ENCODE data around the gene SELENOM.

Gene SELENOM

GRCh38 chr22:31102441-31103081, 4.8 kb downstream of the SELENOM start:
- no peak overlapping the region for H3K56ac ChIP-seq (ENCODE audit: low read length)
- peak; percentile 59 for DNase-seq

GRCh38 chr22:31100762-31101525, 6.4 kb downstream of the SELENOM start:
- no peak overlapping the region for H3K27ac ChIP-seq (ENCODE audit: low read depth, low read length)
- no peak for DNase-seq
- no peak overlapping the region for H4K5ac ChIP-seq (ENCODE audit: low read length)
- no peak overlapping the region for H3K18ac ChIP-seq (ENCODE audit: low read length)
- H3K56ac ChIP-seq (ENCODE audit: low read length) = no peak overlapping the region
- no peak overlapping the region for H4K8ac ChIP-seq (ENCODE audit: low read depth, low read length)
- H2BK5ac ChIP-seq (ENCODE audit: low read length) = no peak overlapping the region
- H3K4me2 ChIP-seq (ENCODE audit: low read length) = no peak overlapping the region
- no peaks in the 10 kb centered on the region for H3K36me3 ChIP-seq (ENCODE audit: control insufficient read depth, insufficient read depth, low read length)
- no peak overlapping the region for H3K4ac ChIP-seq (ENCODE audit: low read depth, low read length)
- no peak overlapping the region for H3K9ac ChIP-seq (ENCODE audit: low read length)
- H2BK120ac ChIP-seq (ENCODE audit: low read depth, low read length) = no peak overlapping the region
- H3K4me3 ChIP-seq (ENCODE audit: low read length) = no peak overlapping the region
- H2BK15ac ChIP-seq (replicated peaks; ENCODE audit: low read depth) = no peak overlapping the region
- no peak overlapping the region for H2AK5ac ChIP-seq (ENCODE audit: low read length)
- H3K23ac ChIP-seq (ENCODE audit: low read length) = no peak overlapping the region
- H3K79me1 ChIP-seq (ENCODE audit: low read length) = no peaks in the 10 kb centered on the region
- H3K4me1 ChIP-seq (ENCODE audit: control insufficient read depth, low read depth, low read length) = peaks cover 4% of the 10 kb centered on the region
- no peaks in the 10 kb centered on the region for H3K27me3 ChIP-seq (ENCODE audit: insufficient read depth, low read length, poor library complexity)
- no CpG with 5 or more reads among the region's 18 CpGs for WGBS (ENCODE audit: extremely low coverage, insufficient coverage, low lambda C conversion rate)
- no peaks in the 10 kb centered on the region for H3K79me2 ChIP-seq (ENCODE audit: control insufficient read depth, insufficient read depth, low read length)

More at GRCh38 chr22:31102441-31103081, 4.8 kb downstream of the SELENOM start:
- no peaks in the 10 kb centered on the region for H3K36me3 ChIP-seq (ENCODE audit: control insufficient read depth, insufficient read depth, low read length)
- H2BK5ac ChIP-seq (ENCODE audit: low read length) = no peak overlapping the region
- no peak overlapping the region for H4K8ac ChIP-seq (ENCODE audit: low read depth, low read length)
- no CpG with 5 or more reads among the region's 8 CpGs for WGBS (ENCODE audit: extremely low coverage, insufficient coverage, low lambda C conversion rate)
- H3K4ac ChIP-seq (ENCODE audit: low read depth, low read length) = no peak overlapping the region
- no peak overlapping the region for H2BK15ac ChIP-seq (replicated peaks; ENCODE audit: low read depth)
- H3K9ac ChIP-seq (ENCODE audit: low read length) = no peak overlapping the region
- no peak overlapping the region for H3K4me2 ChIP-seq (ENCODE audit: low read length)
- H3K79me2 ChIP-seq (ENCODE audit: control insufficient read depth, insufficient read depth, low read length) = no peaks in the 10 kb centered on the region
- H3K27ac ChIP-seq (ENCODE audit: low read depth, low read length) = no peak overlapping the region
- no peaks in the 10 kb centered on the region for H3K79me1 ChIP-seq (ENCODE audit: low read length)
- no peak overlapping the region for H2BK120ac ChIP-seq (ENCODE audit: low read depth, low read length)
- peaks cover 4% of the 10 kb centered on the region for H3K4me1 ChIP-seq (ENCODE audit: control insufficient read depth, low read depth, low read length)
- H3K4me3 ChIP-seq (ENCODE audit: low read length) = no peak overlapping the region
- no peak overlapping the region for H2AK5ac ChIP-seq (ENCODE audit: low read length)
- no peak overlapping the region for H3K23ac ChIP-seq (ENCODE audit: low read length)
- H3K18ac ChIP-seq (ENCODE audit: low read length) = no peak overlapping the region
- H3K27me3 ChIP-seq (ENCODE audit: insufficient read depth, low read length, poor library complexity) = no peaks in the 10 kb centered on the region
- no peak overlapping the region for H4K5ac ChIP-seq (ENCODE audit: low read length)

- no peak overlapping the region for H3K56ac ChIP-seq (ENCODE audit: low read length)
- H3K9ac ChIP-seq (ENCODE audit: low read length) = no peak overlapping the region
Observed at GRCh38 chr22:31099841-31100761, 7.3 kb downstream of the SELENOM start.

GRCh38 chr22:31099386-31099785, 8.0 kb downstream of the SELENOM start:
- Histone ChIP-seq H2BK5ac (ENCODE audit: low read length) (no peak overlapping the region), H3K36me3 (ENCODE audit: control insufficient read depth, insufficient read depth, low read length) (no peaks in the 10 kb centered on the region), H3K27ac (ENCODE audit: low read depth, low read length) (no peak overlapping the region), H3K23ac (ENCODE audit: low read length) (no peak overlapping the region), H2BK15ac (replicated peaks; ENCODE audit: low read depth) (no peak overlapping the region), H3K9ac (ENCODE audit: low read length) (no peak overlapping the region), H3K4me1 (ENCODE audit: control insufficient read depth, low read depth, low read length) (peaks cover 2% of the 10 kb centered on the region), H3K4me2 (ENCODE audit: low read length) (no peak overlapping the region), H4K8ac (ENCODE audit: low read depth, low read length) (no peak overlapping the region), H2AK5ac (ENCODE audit: low read length) (no peak overlapping the region), H4K5ac (ENCODE audit: low read length) (no peak overlapping the region), H3K79me1 (ENCODE audit: low read length) (no peaks in the 10 kb centered on the region), H3K27me3 (ENCODE audit: insufficient read depth, low read length, poor library complexity) (no peaks in the 10 kb centered on the region), H3K4me3 (ENCODE audit: low read length) (no peak overlapping the region), H3K79me2 (ENCODE audit: control insufficient read depth, insufficient read depth, low read length) (no peaks in the 10 kb centered on the region), H3K4ac (ENCODE audit: low read depth, low read length) (no peak overlapping the region), H3K18ac (ENCODE audit: low read length) (no peak overlapping the region), H2BK120ac (ENCODE audit: low read depth, low read length) (no peak overlapping the region), H3K56ac (ENCODE audit: low read length) (no peak overlapping the region)
- no peak for DNase-seq
- no CpG with 5 or more reads among the region's 6 CpGs for WGBS (ENCODE audit: extremely low coverage, insufficient coverage, low lambda C conversion rate)

More at GRCh38 chr22:31099841-31100761, 7.3 kb downstream of the SELENOM start:
- no peak overlapping the region for H3K18ac ChIP-seq (ENCODE audit: low read length)
- H3K4me3 ChIP-seq (ENCODE audit: low read length) = no peak overlapping the region
- H4K8ac ChIP-seq (ENCODE audit: low read depth, low read length) = no peak overlapping the region
- H3K36me3 ChIP-seq (ENCODE audit: control insufficient read depth, insufficient read depth, low read length) = no peaks in the 10 kb centered on the region
- DNase-seq = no peak
- H3K27ac ChIP-seq (ENCODE audit: low read depth, low read length) = no peak overlapping the region
- no peak overlapping the region for H3K23ac ChIP-seq (ENCODE audit: low read length)
- no peaks in the 10 kb centered on the region for H3K27me3 ChIP-seq (ENCODE audit: insufficient read depth, low read length, poor library complexity)
- H2BK120ac ChIP-seq (ENCODE audit: low read depth, low read length) = no peak overlapping the region
- H3K4me2 ChIP-seq (ENCODE audit: low read length) = no peak overlapping the region
- H3K79me1 ChIP-seq (ENCODE audit: low read length) = no peaks in the 10 kb centered on the region
- H2BK5ac ChIP-seq (ENCODE audit: low read length) = no peak overlapping the region
- no peak overlapping the region for H3K4ac ChIP-seq (ENCODE audit: low read depth, low read length)
- H4K5ac ChIP-seq (ENCODE audit: low read length) = no peak overlapping the region
- peaks cover 2% of the 10 kb centered on the region for H3K4me1 ChIP-seq (ENCODE audit: control insufficient read depth, low read depth, low read length)
- no peak overlapping the region for H2AK5ac ChIP-seq (ENCODE audit: low read length)
- H3K79me2 ChIP-seq (ENCODE audit: control insufficient read depth, insufficient read depth, low read length) = no peaks in the 10 kb centered on the region
- no peak overlapping the region for H2BK15ac ChIP-seq (replicated peaks; ENCODE audit: low read depth)
- WGBS (ENCODE audit: extremely low coverage, insufficient coverage, low lambda C conversion rate) = no CpG with 5 or more reads among the region's 34 CpGs

- Histone ChIP-seq H3K79me2 (ENCODE audit: control insufficient read depth, insufficient read depth, low read length) (no peaks in the 10 kb centered on the region), H2AK5ac (ENCODE audit: low read length) (no peak overlapping the region), H3K4me1 (ENCODE audit: control insufficient read depth, low read depth, low read length) (peaks cover 2% of the 10 kb centered on the region), H3K36me3 (ENCODE audit: control insufficient read depth, insufficient read depth, low read length) (no peaks in the 10 kb centered on the region), H3K56ac (ENCODE audit: low read length) (peak overlapping the region; percentile 45), H3K4ac (ENCODE audit: low read depth, low read length) (no peak overlapping the region), H3K9ac (ENCODE audit: low read length) (peak overlapping the region; percentile 49), H4K5ac (ENCODE audit: low read length) (no peak overlapping the region), H3K79me1 (ENCODE audit: low read length) (no peaks in the 10 kb centered on the region), H3K27ac (ENCODE audit: low read depth, low read length) (no peak overlapping the region), H3K4me2 (ENCODE audit: low read length) (peak overlapping the region; percentile 12), H2BK15ac (replicated peaks; ENCODE audit: low read depth) (no peak overlapping the region), H3K27me3 (ENCODE audit: insufficient read depth, low read length, poor library complexity) (no peaks in the 10 kb centered on the region), H3K23ac (ENCODE audit: low read length) (no peak overlapping the region), H4K8ac (ENCODE audit: low read depth, low read length) (no peak overlapping the region), H3K4me3 (ENCODE audit: low read length) (no peak overlapping the region), H3K18ac (ENCODE audit: low read length) (no peak overlapping the region), H2BK120ac (ENCODE audit: low read depth, low read length) (no peak overlapping the region), H2BK5ac (ENCODE audit: low read length) (no peak overlapping the region)
- WGBS (ENCODE audit: extremely low coverage, insufficient coverage, low lambda C conversion rate) = no CpG with 5 or more reads among the region's 36 CpGs
- peak; percentile 81 for DNase-seq
Observed at GRCh38 chr22:31098632-31099110, 8.7 kb downstream of the SELENOM start.
